Measurements from ENCODE around the gene HPCAL1.

The HPCAL1 gene

DNA sequence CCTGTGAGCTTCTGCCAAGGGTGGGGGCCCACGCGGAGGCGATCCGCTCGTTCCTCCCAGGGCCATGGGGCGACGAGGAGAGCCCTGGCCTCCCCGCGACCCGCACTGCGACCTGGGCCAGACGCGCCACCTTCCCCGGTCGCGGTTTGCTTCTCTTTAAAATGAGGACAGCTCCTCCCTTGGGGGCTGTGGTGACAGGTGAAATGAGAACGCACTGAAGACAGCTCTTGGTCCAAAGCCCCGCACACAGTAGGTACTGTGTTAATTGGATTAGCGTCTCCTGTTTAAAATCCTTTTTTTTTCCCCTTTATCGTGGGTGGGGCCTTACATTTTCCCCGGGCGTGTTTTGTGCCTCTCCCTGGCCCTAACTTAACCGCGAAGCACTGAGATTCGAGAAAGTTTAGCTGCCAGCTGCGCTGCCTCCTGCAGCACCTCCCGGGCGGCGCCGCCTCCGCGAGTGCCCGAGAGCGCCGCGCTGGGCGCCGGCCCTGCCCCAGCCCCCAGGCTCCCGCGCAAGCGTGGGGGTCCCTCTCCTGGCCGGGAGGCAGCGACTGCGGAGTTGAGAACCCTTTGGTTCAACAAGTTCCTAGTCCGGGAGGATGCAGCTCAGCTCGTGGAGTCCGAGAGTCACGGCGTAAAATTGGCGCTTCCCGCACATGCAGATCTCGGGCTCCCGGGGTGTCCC, 1.1 kb downstream of the HPCAL1 start:
- DNase-seq (ENCODE audit: low spot score) = peak; percentile 52

DNA sequence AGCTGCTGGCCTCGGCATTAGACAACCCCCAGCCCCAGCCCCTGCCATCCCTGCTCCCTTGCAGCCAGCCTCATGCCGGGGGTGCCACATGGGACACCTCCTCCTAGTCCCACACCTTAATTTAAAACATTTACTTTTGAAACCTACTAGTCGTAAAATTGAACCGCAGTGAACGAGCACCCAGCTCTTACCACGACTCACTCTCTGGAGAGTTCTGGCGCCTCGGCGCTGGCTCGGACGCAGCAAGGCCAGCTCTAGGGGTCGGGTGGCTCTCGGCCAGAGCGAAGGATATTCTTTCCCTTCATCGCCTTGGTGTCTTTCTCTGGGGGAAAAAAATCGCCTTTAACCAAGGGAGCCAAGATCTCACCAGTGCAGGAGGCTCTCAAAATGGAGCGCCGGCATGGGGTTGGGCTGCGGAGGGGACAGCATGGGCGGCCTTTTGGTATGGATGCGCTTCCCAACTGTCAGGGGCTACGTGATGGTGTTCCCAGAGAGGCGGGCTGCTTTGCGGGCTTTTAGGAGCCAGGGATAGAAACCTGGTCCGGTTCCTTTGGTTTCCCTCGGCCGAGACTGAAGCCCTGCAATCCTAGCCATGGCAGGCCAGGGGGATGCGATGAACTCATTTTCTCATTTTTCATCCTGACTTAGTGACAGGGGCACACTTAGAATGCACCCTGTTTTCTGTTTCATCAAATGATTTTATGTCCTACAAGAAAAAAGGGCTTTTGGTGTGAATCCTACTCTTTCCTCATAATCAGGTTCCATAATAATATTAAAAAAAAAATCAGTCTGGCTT, 2.0 kb downstream of the HPCAL1 start:
- no peak for DNase-seq (ENCODE audit: low spot score)

DNA sequence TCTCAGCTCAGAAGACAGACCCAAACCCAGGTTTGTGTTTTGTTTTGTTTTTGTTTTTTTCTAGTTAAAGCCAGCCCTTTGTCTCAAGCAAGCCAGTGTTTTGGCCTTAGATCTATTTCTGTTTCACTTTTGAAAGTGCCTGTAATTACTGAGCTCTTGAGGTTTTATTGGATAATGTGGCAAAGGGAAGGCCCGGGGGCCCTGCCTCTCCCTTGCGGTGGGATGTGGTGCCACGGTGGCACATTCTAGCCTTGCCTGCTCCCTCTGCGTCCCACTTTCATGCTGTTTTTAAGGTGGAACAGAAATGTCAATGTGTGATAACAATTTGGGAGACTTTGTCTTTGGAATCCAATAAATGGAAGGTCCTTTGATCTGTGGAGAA, 2.5 kb downstream of the HPCAL1 start:
- DNase-seq (ENCODE audit: low spot score) = no peak

DNA sequence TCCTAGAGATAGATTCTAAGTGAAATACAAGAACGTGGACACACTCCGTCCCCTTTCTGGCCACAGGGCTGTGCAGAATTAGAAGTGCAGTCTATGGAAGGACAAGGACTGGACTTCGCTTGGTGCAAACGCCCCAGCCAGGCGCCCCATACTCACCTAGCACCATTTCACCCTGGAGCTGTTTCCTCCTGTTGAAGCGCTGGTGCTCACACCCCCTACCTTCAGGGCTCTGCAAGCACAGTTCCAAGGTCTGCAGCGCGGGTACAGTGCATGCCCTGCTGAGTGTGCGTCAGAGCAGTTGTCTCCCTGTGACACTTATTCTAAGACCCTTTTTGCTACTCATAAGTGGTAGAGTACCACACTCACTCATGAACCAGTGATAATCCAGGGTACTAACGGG, 3.0 kb downstream of the HPCAL1 start:
- DNase-seq (ENCODE audit: low spot score) = no peak

DNA sequence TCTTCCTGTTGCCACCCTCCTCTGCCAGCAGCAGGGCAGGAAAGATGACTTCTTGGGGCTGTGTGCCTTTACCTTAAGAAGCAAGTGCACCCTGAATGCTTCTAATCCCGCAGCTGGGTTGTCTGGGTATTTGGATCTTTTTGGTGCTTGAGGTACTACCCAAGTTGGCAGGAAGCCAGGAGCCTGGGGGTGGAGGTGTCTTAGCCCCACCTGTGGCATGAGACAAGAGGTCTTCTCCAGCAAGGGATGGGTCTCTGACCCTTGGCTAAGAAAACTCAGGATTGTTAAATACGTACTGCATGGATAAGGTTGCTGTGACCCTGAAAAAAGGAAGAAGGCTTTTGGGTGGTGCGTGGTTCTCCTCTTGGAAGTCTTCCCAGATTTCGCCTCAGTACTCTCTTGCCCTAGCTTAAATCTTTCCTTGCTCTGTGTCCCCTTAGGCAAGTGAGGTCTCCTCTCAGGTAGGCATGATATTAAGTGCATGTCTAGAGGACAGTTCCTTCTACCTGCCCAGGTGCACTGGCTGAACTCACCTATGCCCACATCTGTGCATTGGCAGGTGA, 4.3 kb downstream of the HPCAL1 start:
- no peak for DNase-seq (ENCODE audit: low spot score)

DNA sequence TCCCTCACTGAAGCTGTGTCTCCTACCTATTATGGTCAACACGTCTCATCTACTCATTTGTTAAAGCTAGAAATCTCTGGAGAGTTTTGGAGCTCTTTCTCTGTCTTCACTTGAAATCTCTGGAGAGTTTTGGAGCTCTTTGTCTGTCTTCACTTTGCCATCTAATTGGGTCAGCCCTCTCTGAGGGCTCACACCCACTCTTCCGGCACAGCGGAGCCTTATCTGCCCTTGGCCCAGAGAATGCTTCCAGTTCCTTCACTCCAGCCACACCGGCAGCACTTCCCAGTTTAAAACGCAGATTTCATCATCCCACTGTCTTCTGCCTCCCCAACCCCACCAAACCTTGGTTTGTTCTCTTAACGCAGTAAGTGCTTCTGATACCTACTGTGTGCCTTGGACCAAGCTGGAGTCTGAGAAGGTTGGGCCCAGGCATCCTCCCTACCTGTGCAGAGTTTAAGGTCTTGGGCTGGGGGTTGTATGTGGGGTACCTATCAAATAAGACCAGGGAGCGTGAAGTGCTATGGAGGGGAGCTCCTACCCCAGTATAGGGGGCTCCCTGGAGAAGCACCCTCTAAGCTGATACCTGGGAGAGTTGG, 5.0 kb downstream of the HPCAL1 start:
- no peak for DNase-seq (ENCODE audit: low spot score)

DNA sequence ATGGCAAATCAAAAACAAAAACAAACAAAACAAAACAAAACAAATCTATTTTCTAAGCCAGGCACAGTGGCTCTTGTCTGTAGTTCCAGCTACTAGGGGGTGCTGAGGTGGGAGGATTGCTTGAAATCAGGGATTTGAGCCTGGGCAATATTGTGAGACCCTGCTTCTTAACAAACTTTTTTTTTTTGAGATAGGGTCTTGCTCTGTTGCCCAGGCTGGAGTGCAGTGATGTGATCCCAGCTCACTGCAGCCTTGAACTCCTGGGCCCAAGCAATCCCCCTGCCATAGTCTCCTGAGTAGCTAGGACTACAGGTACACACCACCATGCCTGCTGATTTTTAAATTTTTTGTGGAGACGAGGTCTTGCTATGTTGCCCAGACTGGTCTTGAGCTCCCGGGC, 6.2 kb downstream of the HPCAL1 start:
- no peak for DNase-seq (ENCODE audit: low spot score)

DNA sequence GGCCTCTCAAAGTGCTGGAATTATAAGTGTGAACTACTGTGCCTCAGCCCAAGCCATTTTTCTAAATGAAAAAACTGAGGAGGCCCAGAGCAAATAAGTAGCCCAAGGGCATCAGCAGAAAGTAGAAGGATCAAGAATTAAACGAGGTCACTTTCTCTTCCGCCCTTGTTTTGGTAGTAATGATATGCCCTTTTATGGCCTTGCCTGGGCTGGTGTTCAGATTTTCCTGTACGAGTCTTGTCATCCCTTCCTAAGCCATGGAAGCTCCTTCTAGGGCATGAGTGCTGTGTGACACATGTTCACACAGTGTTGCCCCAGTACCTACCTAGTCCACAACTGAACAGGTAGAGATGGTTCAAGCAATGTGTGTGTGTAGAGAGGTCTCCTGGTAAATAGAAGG, 6.6 kb downstream of the HPCAL1 start:
- no peak for DNase-seq (ENCODE audit: low spot score)

DNA sequence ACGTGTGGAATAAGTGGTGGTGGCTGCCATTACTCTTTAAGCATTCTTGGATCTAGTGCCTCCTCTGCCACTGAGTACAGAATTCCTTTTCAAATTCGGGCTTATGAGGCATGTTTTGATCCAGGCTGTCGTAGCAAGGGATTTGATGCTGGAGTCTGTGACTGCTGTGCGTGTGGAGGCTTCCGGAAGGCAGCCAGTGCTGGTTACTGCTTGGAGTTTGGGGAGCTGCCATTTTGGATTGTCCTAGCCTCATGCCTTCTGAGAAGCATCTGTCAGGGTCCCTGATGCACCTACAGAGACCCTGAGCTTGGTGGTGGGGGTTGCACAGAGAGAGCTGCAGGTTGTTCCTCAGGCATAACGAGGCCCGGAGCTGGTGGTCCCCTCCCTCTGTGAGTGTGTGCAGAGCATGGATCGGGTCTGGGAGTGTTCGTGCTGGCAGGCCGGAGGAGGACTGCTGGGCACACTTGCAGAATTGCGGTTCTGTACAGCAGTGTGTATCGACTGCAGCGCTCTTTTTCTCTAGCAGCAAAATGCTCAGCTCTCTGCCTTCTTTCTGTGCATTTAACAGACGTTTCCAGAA, 7.7 kb downstream of the HPCAL1 start:
- no peak for DNase-seq (ENCODE audit: low spot score)

DNA sequence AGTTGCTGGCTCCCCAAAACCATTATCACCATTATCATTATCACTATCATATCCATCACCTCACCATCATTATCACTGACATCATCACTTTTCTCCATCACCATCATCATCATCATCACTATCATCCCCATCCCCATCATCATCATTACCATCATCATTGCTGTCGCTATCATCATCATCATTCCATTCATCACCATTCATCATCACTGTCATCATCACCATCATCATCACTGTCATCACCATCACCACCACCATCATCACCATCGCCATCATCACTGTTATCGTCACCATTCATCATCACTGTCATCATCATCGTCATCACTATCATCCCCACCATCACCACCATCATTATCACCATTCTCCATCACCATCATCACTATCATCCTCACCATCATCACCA, 9.0 kb downstream of the HPCAL1 start:
- no peak for DNase-seq (ENCODE audit: low spot score)

DNA sequence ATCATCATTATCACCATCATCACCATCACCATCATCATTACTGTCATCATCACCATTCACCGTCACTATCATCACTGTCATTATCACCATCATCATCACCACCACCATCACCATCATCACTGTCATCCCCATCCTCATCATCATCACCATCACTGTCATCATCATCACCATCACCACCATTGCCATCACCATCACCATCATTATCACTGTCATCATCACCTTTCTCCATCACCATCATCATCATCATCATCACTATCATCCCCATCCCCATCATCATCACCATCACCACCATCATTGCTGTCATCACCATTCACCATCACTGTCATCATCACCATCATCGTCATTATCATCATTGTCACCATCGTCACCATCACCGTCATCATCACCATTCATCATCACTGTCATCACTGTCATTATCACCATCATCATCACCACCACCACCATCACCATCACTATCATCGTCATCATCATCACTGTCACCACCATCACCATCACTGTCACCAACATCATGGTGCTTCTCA, 9.8 kb downstream of the HPCAL1 start:
- no peak for DNase-seq (ENCODE audit: low spot score)

DNA sequence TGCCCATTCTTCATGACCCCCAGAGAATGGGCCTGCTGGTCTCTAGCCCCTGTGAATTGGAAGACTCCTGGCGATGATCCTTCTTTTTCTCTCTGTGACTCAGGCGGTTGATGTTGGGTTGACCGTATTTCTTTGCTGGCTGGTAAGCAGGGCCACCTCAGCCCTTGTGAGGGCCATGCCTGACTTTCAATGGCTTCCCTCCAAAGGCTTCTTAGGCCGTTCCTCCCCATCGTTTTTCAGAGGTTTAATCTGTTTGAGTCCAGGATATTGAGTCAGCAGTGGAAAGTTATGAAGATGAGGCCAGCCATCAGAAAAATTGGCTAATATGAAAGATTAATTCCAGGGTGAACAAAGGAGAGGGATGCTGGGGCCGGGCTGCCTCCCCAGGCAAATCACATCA, 13.6 kb downstream of the HPCAL1 start:
- DNase-seq (ENCODE audit: low spot score) = no peak

DNA sequence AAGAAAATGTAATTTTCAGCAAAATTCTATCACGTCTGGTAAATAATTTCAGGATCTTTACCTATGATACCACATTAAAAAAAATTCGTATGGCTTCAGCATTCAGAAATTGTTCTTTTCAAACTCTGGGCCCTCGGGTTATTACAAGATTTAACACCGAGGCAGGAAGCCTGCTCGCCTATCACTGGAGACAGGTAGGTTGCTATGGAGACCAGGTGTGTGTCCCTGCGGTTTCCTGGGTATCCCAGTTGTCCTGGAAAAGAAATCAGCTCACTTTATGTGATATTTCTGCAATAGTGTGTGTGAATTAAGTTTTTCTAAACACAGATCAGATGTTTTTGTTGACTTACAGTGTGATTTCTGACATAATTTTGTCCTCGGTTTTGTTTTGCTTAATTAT, 14.2 kb downstream of the HPCAL1 start:
- no peak for DNase-seq (ENCODE audit: low spot score)

DNA sequence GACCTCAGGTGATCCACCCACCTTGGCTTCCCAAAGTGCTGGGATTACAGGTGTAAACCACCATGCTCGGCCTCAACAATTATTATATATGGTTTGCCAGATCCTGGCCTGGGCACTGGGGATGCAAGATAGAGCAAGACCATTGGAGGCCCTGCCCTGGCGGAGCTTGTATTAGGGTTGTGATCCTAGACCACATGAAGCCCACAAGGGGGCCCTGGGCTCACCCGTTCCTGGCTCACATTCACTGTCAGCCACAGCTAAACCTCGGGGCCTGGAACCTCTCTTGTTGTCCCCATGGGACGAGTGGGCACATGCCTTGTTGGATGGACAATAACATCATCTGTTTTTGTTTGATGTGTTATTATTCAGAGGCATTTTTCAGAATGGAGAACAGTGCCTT, 14.9 kb downstream of the HPCAL1 start:
- DNase-seq (ENCODE audit: low spot score) = no peak

DNA sequence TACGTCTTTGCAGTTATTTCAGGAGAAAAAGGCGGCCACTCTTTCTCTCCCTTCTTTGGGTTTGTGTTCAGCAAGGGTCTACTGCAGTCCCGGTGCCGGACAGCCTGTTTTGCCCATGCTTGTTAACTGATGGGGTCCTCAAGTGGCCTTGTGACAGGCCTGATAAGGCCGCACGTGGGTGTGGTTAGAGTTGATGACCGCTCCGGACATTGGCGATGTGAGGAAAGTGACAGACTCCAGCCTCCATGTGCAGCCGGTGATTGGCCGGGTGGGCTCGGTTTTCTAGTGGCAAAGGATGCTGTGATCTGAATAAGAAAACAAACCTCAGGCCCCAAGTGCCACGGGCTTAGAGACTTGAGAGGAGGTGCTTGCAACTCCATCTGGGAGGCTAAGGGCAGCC, 15.6 kb downstream of the HPCAL1 start:
- DNase-seq (ENCODE audit: low spot score) = no peak

DNA sequence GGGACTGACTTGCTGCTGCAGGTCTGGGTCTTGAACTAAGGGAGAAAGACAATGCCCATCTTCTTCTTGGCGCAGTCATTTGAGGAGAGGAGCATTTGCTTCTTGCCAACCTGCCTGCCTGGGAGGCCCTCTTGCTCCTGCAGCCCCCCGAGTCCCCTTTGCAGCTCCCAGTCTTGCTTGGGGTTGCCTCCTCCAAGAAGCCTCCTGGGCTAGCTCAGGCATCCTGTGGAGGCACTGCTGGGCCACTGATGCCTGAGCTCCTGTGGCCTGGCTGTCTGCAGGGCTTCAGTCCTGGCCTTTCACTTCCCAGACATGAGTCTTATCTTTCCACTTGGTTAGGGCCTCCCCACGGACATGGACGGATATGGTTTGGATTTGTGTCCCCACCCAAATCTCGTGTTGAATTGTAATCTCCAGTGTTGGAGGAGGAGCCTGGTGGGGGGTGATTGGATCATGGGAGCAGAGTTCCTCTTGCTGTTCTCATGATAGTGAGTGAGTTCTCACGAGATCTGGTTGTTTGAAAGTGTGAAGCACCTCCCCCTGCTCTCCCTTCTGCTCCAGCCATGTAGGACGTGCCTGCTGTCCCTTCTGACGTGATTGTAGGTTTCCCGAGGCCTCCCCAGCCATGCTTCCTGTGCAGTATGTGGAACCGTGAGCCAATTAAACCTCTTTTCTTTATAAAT, 17.3 kb downstream of the HPCAL1 start:
- no peak for DNase-seq (ENCODE audit: low spot score)

DNA sequence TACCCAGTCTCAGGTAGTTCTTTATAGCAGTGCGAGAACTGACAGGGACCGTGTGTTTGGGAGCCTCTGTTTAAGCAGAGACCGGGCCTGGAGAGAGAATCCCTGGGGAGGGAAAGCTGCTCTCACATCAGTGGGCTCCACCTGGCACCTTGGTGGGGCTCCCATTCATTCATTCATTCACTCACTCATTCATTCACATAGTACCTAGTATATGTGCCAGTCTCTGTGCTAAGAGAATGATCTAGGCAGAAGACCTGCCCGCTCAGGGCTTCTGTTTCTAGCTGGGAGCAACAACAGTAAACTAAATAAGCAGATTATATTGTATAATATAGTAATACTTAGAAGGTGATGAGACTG, 17.8 kb downstream of the HPCAL1 start:
- DNase-seq (ENCODE audit: low spot score) = no peak

DNA sequence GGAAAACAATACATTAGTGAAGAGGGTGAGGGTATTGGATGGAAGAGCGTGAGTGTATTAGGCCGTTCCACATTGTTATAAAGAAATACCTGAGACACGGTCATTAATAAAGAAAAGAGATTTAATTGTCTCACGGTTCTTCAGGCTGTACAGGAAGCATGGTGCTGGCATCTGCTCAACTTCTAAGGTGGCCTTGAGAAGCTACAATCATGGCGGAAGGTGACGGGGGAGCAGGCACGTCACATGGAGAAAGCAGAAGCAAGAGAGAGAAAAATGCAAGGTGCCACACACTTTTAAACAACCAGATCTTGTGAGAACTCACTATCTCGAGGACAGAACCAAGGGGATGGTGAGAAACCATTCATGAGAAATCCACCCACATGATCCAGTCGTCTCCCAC, 18.2 kb downstream of the HPCAL1 start:
- no peak for DNase-seq (ENCODE audit: low spot score)

DNA sequence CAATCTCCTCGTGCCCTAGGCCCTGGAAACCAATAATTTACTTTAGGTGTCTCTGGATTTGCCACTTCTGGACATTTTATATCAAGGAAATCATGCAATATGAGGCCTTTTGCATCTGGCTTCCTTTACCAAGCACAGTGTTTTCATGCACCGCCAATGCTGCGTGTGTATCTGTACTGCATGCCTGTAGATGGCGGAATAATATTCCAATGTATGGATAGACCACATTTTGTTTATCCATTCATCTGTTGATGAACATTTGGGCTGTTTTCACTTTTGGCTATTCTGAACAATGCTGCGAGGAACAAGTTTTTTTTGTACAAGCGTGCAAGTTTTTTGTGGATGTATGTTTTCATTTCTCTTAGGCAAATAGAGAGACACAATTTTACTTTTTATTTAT, 18.9 kb downstream of the HPCAL1 start:
- no peak for DNase-seq (ENCODE audit: low spot score)

DNA sequence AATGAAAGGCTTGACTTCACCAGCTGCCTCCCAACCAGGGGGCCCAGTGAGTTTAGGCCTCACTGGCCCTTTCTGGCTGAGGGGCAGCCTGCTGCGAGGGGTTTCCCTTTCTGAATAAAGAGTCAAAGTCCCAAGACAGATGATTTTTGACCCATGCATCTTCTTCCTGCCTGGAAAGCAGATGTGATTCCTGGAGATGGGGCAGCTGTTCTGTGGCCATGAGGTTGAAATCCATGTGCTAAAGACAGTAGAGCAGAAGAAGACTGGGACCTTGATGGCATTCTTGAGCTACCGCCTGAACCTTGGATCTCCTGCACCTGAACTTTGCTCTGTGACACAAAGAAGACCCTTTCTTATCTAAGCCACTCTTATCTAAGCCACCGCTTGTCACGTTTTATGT, 19.8 kb downstream of the HPCAL1 start:
- no peak for DNase-seq (ENCODE audit: low spot score)

DNA sequence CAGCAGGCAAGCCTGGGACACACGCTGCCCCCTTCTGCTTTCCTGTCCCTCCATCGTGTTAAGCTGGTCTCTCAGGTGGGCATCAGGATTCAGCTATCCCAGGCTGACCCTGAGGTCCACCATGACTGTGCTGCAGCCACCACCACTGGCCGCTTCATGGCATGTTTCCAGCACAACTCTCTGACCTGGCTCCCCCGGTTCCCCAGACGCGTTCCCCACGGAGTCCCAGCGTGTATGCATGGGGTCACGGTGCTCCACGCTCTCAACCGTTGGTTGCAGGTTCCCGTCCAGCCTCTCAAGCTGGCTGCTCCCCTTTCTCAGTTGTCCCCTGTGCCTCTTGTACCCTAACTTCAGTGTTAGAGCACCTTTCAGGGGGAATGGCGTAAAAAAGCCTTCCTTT, 20.3 kb downstream of the HPCAL1 start:
- DNase-seq (ENCODE audit: low spot score) = no peak

DNA sequence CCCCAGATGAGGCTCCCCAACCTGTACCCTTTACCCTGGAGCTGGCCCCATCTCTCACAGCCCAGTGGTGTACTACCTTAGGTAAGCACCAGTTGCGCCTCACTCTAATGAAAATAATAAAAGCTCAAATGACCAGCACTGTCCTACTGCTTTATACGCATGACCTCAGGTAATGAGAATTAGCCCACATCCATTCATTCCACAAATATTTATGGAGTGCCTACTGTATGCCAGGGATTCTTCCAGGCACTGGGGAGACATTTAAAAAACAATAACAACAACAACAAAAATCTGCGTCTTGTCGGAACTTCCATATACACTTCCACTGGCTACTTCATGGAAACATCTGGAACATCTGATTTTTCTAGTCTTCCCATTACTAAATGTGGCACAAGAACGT, 20.8 kb downstream of the HPCAL1 start:
- DNase-seq (ENCODE audit: low spot score) = no peak

Data from kidney capillary endothelial cell (primary cell).